Measurements from ENCODE around the gene P2RX1.

P2RX1 gene

DNA sequence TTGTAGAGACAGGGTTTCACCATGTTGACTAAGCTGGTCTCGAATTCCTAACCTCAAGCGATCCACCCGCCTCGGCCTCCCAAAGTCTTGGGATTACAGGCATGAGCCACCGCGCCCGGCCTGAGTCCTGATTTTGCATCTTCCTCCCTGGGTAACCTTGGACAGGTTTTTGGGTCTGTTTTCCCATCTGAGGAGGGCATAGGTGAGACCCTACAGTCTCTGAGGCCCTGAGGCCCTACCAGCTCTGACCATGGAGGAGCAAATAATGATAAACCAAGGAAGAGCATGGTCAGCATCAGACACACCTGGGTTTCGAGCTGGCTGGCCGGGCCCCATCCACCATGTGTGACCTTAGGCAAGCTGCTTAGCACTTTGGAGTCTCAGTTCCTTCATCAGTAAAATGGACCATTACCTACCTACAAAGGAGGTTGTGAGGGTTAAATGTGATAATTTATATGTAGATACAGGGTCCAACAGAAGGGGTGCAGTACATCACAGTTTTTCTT, 69.0 kb downstream of the P2RX1 start:
- H3K27ac ChIP-seq, result no peak overlapping the region
- TF ChIP-seq, protein P1, sequence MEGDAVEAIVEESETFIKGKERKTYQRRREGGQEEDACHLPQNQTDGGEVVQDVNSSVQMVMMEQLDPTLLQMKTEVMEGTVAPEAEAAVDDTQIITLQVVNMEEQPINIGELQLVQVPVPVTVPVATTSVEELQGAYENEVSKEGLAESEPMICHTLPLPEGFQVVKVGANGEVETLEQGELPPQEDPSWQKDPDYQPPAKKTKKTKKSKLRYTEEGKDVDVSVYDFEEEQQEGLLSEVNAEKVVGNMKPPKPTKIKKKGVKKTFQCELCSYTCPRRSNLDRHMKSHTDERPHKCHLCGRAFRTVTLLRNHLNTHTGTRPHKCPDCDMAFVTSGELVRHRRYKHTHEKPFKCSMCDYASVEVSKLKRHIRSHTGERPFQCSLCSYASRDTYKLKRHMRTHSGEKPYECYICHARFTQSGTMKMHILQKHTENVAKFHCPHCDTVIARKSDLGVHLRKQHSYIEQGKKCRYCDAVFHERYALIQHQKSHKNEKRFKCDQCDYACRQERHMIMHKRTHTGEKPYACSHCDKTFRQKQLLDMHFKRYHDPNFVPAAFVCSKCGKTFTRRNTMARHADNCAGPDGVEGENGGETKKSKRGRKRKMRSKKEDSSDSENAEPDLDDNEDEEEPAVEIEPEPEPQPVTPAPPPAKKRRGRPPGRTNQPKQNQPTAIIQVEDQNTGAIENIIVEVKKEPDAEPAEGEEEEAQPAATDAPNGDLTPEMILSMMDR (IDR thresholded peaks at IDR 0.05), result no peak
- no peak overlapping the region for H3K4me3 ChIP-seq
- no peak for DNase-seq (ENCODE audit: low spot score)
